B cell (primary cell): ENCODE measurements around the gene PPP2R5A.

Source experiments
- CTCF ChIP-seq: fragments of 200-600 bp; IDR thresholded peaks from one replicate; pipeline ENCODE4 v1.8.0; 2022; ENCODE audit warnings: antibody characterized with exemption, mild to moderate bottlenecking
- EZH2 ChIP-seq: IDR thresholded peaks from 2 replicates; pipeline ENCODE4 v1.6.1; 2012; ENCODE audit warnings: borderline replicate concordance, low read depth, mild to moderate bottlenecking, moderate library complexity, low read length; ENCODE audit not compliant: insufficient read depth, poor library complexity, severe bottlenecking

DNA sequence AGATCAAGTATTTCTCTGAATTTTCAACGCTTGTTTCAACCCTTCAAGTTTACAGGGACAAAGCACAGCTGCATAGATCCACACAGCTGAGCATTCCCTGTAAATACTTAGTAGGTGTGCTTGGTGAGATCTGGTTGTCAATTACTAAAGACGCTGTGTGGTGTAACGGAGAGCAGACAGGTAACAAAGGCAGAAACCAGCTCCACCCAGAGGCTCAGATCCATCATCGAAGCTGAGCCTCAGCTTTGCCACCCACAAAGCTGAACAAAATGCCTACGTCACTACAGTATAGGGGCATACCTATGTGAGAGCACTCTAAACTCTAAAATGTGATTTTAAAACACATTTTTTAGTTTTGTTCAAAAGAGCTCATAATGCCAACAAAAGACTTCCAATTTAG, 90.8 kb downstream of the PPP2R5A start:
- no peak for TF ChIP-seq EZH2
- TF ChIP-seq CTCF: no peak
